Testis (tissue), 3 donors: Measurements from ENCODE around the gene ITCH. TPM values are rescaled to one million over a fixed set of nuclear protein-coding genes. Genes with fewer than 3 reads are reported as not detected.
"Not testable (repeated sequence)": the region's sequence is repeated elsewhere in the genome, so short reads cannot be mapped to it uniquely, and the experiment has no call there.

Source experiments
- DNase-seq: peaks from one replicate; pipeline ENCODE4 v3.0.0-alpha.2; 2019
- H3K27ac ChIP-seq, 2 donors: fragments of 200-600 bp; sonication (generic); one replicate each; pipeline ENCODE4 v1.5.1; 2019
- H3K27me3 ChIP-seq: fragments of 200-600 bp; sonication (generic); one replicate; pipeline ENCODE4 v1.5.1; 2019
- H3K36me3 ChIP-seq: fragments of 200-600 bp; sonication (generic); one replicate; pipeline ENCODE4 v1.5.1; 2017; ENCODE audit warnings: low read depth; ENCODE audit errors: missing control alignments
- H3K4me1 ChIP-seq: fragments of 200-600 bp; sonication (generic); one replicate; pipeline ENCODE4 v1.5.1; 2019
- H3K4me3 ChIP-seq, 2 donors: fragments of 200-600 bp; sonication (generic); one replicate each; pipeline ENCODE4 v1.5.1; 2017 to 2019
- H3K9me3 ChIP-seq: fragments of 200-600 bp; sonication (generic); one replicate; pipeline ENCODE4 v1.5.1; 2017
- CTCF ChIP-seq, 3 experiments: fragments of 450-650 bp in 2 of 3; fragments of 200-600 bp in 1 of 3; sonication (generic) in 1 of 3; IDR thresholded peaks; one replicate each; pipeline ENCODE4 v1.5.1; 2016 to 2019; ENCODE audit warnings: antibody characterized with exemption in 3 of 3, mild to moderate bottlenecking in 2 of 3, moderate library complexity in 1 of 3
- POLR2A ChIP-seq: fragments of 450-650 bp; IDR thresholded peaks from one replicate; pipeline ENCODE4 v1.6.1; 2017; ENCODE audit warnings: antibody characterized with exemption, mild to moderate bottlenecking, moderate library complexity
- WGBS, 2 donors: methylation state at CpG; one replicate each; pipeline ENCODE4 v1.1.5; 2018; 5-methylcytosine and 5-hydroxymethylcytosine counted together
- intact Hi-C: fragments of 100-400 bp; cut with DNase I; formaldehyde crosslinking; loops from one replicate; pipeline ENCODE4 v1.15.1; 2023; ENCODE audit warnings: low total_unique reads
- polyA plus RNA-seq: library from polyadenylated mRNA; stranded (reverse); fragments of 350-450 nt; fragmentation: Illumina TruSeq; extraction: RNeasy Lipid Tissue Mini Kit (QIAGEN cat#74804); gene quantifications from one replicate; pipeline ENCODE4 v1.2.3, GENCODE V29; 2014; ENCODE audit warnings: low read depth, low replicate concordance; ENCODE audit not compliant: insufficient read depth
- total RNA-seq, 2 donors: library from RNA; depleted of rRNA; stranded (reverse); fragments of >200 nt; gene quantifications; one replicate each; pipeline ENCODE4 v1.2.3, GENCODE V29; 2016

The ITCH gene
- total and polyA plus RNA-seq, 3 donors from 2014 or later: 75.4 to 107 (median 88.1) TPM

DNA sequence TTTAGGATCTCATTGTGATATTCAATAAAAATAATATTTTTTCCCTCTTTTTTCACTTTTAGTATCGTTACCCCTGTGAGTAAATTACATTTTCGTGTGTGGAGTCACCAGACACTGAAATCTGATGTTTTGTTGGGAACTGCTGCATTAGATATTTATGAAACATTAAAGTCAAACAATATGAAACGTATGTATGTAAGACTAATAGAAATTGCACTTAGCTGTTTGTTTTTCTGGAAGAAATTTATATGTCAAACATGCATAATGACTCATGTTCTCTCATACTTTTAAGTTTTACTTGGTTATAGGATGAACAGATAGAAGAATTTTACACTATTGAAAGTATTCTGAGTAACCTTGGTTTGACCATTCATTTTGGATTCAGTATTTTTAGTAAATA, 49.4 kb downstream of the ITCH start:
- H3K9me3 ChIP-seq: no peaks in the 10 kb centered on the region
- H3K4me3 ChIP-seq: no peak overlapping the region
- TF ChIP-seq POLR2A (no peak), CTCF (IDR thresholded peaks at IDR 0.05) (no peak)
- peaks cover 3% of the 10 kb centered on the region for H3K4me1 ChIP-seq
- H3K27ac ChIP-seq: no peak overlapping the region
- no peak for DNase-seq
- WGBS, 2 donors: 84 to 86% methylated on average over 3 of the region's 3 CpGs
- H3K27me3 ChIP-seq: no peaks in the 10 kb centered on the region
- no peaks in the 10 kb centered on the region for H3K36me3 ChIP-seq
- intact Hi-C loops: no loop called here

DNA sequence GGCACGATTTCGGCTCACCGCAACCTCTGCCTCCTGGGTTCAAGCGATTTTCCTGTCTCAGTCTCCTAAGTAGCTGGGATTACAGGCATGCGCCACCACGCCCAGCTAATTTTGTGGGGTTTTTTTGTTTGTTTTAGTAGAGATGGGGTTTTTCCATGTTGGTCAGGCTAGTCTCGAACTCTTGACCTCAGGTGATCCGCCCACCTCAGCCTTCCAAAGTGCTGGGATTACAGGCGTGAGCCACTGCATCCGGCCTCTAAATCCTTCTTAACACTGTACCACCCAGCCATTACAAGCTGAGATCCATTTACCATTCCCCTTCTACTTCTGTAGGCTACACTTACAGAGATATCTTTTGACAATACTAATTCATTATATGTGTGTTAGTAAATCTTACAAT, 51.5 kb downstream of the ITCH start:
- 96 to 98% methylated on average over 10 of the region's 10 CpGs for WGBS, 2 donors
- H3K36me3 ChIP-seq: not testable (repeated sequence)

DNA sequence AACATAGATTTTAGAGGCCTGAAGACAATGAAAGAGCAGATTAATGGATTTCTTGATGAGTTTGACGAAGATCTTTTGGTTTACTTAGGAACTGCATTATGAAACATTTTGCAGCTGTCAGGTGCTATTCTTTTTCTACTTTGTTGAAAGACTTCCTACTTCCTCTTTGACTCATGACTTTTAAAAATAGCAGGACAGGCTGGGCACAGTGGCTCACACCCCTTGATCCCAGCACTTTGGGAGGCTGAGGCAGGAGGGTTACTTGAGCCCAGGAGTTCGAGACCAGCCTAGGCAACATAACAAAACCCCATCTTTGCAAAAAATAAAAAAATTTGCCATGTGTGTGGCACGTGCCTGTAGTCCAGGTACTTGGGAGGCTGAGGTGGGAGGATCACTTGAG, 52.0 kb downstream of the ITCH start:
- Histone ChIP-seq H3K27ac (no peak overlapping the region), H3K4me3 (no peak overlapping the region), H3K36me3 (no peaks in the 10 kb centered on the region), H3K4me1 (peaks cover 3% of the 10 kb centered on the region), H3K27me3 (no peaks in the 10 kb centered on the region), H3K9me3 (no peaks in the 10 kb centered on the region)
- no peak for TF ChIP-seq CTCF (IDR thresholded peaks at IDR 0.05)
- no peak for TF ChIP-seq POLR2A
- WGBS, 2 donors: 68 to 89% methylated on average over 3 of the region's 3 CpGs
- intact Hi-C loops: no loop called here
- no peak for DNase-seq

More for the DNA sequence above, 51.5 kb downstream of the ITCH start:
- H3K27ac ChIP-seq, DNase-seq, H3K4me3 ChIP-seq, H3K9me3 ChIP-seq, H3K27me3 ChIP-seq, H3K4me1 ChIP-seq, intact Hi-C loops: not testable (repeated sequence)

DNA sequence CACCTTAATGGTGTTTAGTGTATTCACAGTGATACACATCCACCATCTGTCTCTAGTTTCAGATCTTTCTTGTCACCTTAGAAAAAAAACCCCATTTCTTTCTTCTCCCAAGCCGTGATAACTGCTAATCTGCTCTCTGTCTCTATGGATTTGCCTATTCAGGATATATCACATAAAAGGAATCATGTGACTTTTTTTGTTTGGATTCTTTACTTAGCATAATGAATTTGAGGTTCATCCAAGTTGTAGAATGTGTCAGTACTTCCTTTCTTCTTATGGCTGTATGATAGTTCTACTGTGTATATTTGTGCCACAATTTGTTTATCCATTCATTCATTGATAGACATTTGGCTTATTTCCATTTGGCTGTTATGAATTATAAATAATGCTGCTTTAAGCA, 57.1 kb downstream of the ITCH start:
- no peak overlapping the region for H3K27ac ChIP-seq
- no peaks in the 10 kb centered on the region for H3K27me3 ChIP-seq
- TF ChIP-seq POLR2A: no peak
- no peak for TF ChIP-seq CTCF (IDR thresholded peaks at IDR 0.05)
- peaks cover 5% of the 10 kb centered on the region for H3K4me1 ChIP-seq
- no peak overlapping the region for H3K4me3 ChIP-seq
- intact Hi-C loops: no loop called here
- H3K36me3 ChIP-seq: no peaks in the 10 kb centered on the region
- WGBS, 2 donors: 50 to 51% methylated on average over 1 of the region's 1 CpG
- no peak for DNase-seq
- no peaks in the 10 kb centered on the region for H3K9me3 ChIP-seq

GRCh38 chr20:34420975-34421374, 57.9 kb downstream of the ITCH start:
- no peak for DNase-seq
- H3K4me3 ChIP-seq: no peak overlapping the region
- TF ChIP-seq POLR2A (no peak), CTCF (IDR thresholded peaks at IDR 0.05) (no peak)
- 60 to 75% methylated on average over 4 of the region's 4 CpGs for WGBS, 2 donors
- H3K36me3 ChIP-seq: no peaks in the 10 kb centered on the region
- no peaks in the 10 kb centered on the region for H3K9me3 ChIP-seq
- H3K27ac ChIP-seq: no peak overlapping the region
- no peaks in the 10 kb centered on the region for H3K27me3 ChIP-seq
- intact Hi-C loops: no loop called here
- peaks cover 8% of the 10 kb centered on the region for H3K4me1 ChIP-seq
